BJ (cell line): ENCODE results near the gene COBL. TPM values are rescaled to one million over a fixed set of nuclear protein-coding genes. Genes with fewer than 3 reads are reported as not detected.

Experiments used
- CTCF ChIA-PET: fragments of 350-600 bp; formaldehyde crosslinking; extraction: SDS; loops from one replicate; lab custom pipeline; 2021; ENCODE audit warnings: antibody characterized with exemption, inconsistent platforms; lab: Yijun Ruan, JAX
- POLR2A ChIA-PET: fragments of 300-600 bp; sonication (Branson Sonifier 250); formaldehyde crosslinking; extraction: SDS; loops from one replicate; lab custom pipeline; 2021; ENCODE audit warnings: antibody characterized with exemption; lab: Charles Lee
- DNase-seq: peaks from one replicate; pipeline ENCODE4 v3.0.0-alpha.2; 2011; ENCODE audit warnings: low read depth
- H3K27me3 ChIP-seq: 2 replicates; pipeline ENCODE4 v1.6.0; 2011; ENCODE audit warnings: low read length; ENCODE audit not compliant: control insufficient read depth, insufficient read depth
- H3K36me3 ChIP-seq: 2 replicates; pipeline ENCODE4 v1.5.1; 2011; ENCODE audit warnings: low read length; ENCODE audit not compliant: control insufficient read depth, insufficient read depth
- H3K4me3 ChIP-seq: 2 replicates; pipeline ENCODE4 v1.5.1; 2011; ENCODE audit warnings: low read depth, mild to moderate bottlenecking, control low read depth, low read length
- polyA plus RNA-seq: library from polyadenylated mRNA; depleted of rRNA; stranded (reverse); fragments of >200 nt; gene quantifications from 2 replicates; pipeline ENCODE4 v1.2.3, GENCODE V29; 2011
- TF ChIP-seq, protein P1 (sequence below): IDR thresholded peaks from 2 replicates; pipeline ENCODE4 v1.5.1; 2011; ENCODE audit warnings: low read depth, mild to moderate bottlenecking, control low read depth, inconsistent platforms, low read length, moderate library complexity; ENCODE audit not compliant: insufficient read depth

COBL gene
- polyA plus RNA-seq, 1 experiment: not detected

DNA sequence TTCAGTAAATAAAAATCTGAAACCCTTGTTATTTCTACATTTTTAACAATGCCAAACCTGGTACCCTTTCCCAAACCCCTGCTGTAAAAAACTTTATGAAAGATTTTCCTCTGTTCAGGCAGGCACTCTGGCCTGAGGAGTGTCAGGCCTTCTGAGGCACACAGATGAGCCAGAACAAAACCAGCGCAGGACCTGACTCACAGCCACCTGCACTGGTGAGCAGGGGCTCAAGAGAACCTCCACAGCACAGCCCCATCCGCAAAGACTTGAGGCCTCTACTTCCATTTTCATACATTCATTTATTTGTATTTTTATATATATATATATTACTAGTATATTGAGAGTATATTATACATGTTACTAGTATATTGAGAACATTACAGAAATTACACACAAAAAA is 49.4 kb downstream of the COBL start:
- ChIA-PET CTCF (no interaction called here), POLR2A (no interaction called here)
- DNase-seq: no peak
- H3K27me3 ChIP-seq: no peaks in the 10 kb centered on the region
- TF ChIP-seq, protein P1, sequence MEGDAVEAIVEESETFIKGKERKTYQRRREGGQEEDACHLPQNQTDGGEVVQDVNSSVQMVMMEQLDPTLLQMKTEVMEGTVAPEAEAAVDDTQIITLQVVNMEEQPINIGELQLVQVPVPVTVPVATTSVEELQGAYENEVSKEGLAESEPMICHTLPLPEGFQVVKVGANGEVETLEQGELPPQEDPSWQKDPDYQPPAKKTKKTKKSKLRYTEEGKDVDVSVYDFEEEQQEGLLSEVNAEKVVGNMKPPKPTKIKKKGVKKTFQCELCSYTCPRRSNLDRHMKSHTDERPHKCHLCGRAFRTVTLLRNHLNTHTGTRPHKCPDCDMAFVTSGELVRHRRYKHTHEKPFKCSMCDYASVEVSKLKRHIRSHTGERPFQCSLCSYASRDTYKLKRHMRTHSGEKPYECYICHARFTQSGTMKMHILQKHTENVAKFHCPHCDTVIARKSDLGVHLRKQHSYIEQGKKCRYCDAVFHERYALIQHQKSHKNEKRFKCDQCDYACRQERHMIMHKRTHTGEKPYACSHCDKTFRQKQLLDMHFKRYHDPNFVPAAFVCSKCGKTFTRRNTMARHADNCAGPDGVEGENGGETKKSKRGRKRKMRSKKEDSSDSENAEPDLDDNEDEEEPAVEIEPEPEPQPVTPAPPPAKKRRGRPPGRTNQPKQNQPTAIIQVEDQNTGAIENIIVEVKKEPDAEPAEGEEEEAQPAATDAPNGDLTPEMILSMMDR: no peak
- H3K36me3 ChIP-seq: no peaks in the 10 kb centered on the region
- no peak overlapping the region for H3K4me3 ChIP-seq

DNA sequence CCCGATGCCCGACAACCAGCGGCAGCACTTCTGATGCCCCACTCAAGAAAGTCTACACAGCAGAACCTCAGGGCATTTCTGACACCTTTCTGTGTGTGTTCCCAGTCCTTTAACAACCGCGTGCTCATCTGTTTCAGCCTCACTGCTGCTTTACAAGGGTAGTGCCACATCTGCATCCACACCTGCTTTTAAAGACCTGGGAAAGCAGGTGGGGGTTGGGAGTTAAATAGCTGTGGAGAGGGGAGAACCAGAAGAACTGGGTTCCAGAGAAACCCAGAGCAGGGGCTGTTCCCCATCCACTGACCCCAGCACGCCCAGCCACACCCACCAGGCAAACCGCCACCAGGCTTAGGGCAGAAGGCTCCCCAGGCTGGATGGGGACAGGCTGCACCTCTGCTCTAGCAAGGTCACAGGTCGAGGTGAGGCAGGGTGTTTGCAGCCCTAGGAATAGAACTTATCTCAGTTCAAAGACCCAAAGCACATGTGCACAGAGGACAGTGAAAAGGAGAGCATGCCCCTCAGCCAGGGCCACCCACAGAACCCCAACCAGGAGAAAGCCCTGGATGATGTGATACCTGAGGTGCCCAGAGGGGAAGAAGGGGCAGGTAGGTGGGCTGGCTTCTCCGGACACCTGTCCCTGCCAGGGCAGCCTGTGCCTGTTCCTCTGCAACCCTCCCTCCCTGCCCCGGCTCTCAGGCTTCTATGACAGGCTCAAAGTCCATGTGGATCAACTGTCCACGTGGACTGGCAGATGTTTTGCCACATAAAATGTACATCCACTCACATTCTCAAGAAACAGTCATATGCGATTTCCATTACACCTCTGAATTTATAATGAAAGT is 51.3 kb downstream of the COBL start:
- ChIA-PET CTCF (no interaction called here), POLR2A (no interaction called here)
- no peak for DNase-seq
- H3K4me3 ChIP-seq: no peak overlapping the region
- no peaks in the 10 kb centered on the region for H3K36me3 ChIP-seq
- TF ChIP-seq, protein P1: no peak
- H3K27me3 ChIP-seq: no peaks in the 10 kb centered on the region

DNA sequence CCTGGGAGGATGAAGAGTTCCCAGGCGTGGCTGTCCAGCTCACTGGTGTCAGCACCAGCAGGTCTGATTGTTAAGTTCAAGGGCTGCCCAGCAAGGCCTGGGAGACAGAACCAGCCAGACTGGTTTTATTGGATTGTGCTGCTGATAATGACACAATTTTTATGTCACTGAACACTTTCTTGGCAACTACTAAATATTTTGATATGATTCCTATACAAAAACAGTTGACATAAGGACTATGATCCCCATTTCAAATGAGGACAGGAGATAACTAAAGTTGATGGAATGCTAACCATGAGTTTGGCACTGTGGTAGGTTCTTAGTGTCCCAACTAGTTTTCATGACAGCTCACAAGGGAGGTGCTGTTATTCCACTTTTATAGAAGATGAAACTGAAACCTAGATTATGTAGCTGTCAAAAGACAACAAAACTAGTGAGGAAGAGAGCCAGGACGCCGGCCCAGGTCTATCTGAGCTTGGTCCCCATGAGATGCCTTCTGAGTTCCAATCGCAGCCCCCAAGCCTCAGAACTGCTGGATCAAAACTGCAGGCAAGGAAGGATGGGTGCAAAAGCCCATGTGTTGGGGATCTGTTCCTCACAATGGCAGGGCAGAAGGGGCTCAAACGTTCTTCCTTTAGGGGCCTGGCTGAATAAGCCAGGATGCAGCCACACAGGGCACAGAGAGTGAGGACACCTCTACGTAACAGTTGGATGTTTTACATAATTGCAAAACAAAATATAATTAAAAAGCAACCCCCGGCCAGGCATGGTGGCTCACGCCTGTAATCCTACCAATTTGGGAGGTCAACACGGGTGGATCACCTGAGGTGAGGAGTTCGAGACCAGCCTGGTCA is 52.8 kb downstream of the COBL start:
- ChIA-PET CTCF (interaction anchor here (0.6 kb wide), 1 partner anchor 33 kb away, joined by 4 read pairs; no protein-coding TSS in a partner anchor), POLR2A (no interaction called here)
- Histone ChIP-seq H3K36me3 (no peaks in the 10 kb centered on the region), H3K4me3 (no peak overlapping the region), H3K27me3 (no peaks in the 10 kb centered on the region)
- TF ChIP-seq, protein P1: no peak
- no peak for DNase-seq

DNA sequence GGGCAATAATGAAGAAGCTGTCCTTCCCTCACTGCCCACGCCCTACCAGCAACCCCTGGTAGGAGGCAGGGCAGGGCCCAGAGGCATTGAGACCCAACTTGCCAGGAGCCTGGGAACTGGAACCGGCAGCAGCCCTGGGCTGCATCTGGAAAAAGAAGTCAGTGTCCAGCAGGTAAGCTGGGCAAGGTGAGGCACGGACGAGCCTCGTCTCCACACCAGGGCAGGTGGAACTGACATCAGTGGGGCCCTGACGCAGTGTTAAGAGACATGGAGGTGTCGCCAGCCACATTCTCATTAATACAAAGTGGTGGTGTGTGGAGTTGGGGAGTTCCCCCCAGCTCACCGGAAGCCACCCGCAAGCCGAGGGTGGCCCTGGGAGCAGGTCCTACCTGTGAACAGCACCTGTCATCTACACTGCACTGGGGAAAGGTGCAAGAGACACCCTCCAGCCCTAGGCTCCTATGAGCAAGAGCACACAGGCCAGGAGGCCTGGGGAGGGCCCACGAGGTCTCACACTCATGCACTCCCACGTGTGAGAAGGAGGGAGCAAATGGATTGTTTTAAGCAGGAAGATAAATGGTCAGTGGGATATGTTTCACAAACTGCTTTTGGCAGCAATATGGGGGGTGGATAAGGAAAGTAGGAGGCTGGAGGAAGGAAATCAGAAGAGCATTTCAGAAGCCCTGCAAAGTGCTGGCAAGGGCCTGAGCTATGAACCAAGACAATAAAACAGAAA is 53.6 kb downstream of the COBL start:
- no peak for DNase-seq
- CTCF ChIA-PET: no interaction called here
- TF ChIP-seq, protein P1: no peak
- no peaks in the 10 kb centered on the region for H3K36me3 ChIP-seq
- H3K27me3 ChIP-seq: no peaks in the 10 kb centered on the region
- H3K4me3 ChIP-seq: no peak overlapping the region
- POLR2A ChIA-PET: no interaction called here
